Mesenchymal stem cell (in vitro differentiated cells and primary cell): ENCODE measurements around the gene MTX1.
A peak's percentile ranks its signal among the peaks of the same experiment; 100 is the strongest.

Experiments
- DNase-seq: peaks from one replicate; pipeline ENCODE4 v3.0.0-alpha.2; 2013
- H2AFZ ChIP-seq: one replicate; pipeline ENCODE4 v1.6.1; 2013; ENCODE audit warnings: low read depth, mild to moderate bottlenecking, control low read depth, inconsistent platforms, low read length, moderate library complexity
- H2AK5ac ChIP-seq: 2 replicates; pipeline ENCODE4 v1.6.1; 2013; ENCODE audit warnings: low read length, moderate library complexity, mild to moderate bottlenecking, inconsistent platforms; ENCODE audit not compliant: severe bottlenecking
- H2BK120ac ChIP-seq: one replicate; pipeline ENCODE4 v1.6.1; 2013; ENCODE audit warnings: low read depth, mild to moderate bottlenecking, inconsistent platforms, low read length, moderate library complexity
- H2BK12ac ChIP-seq, 2 experiments: one replicate each; pipeline ENCODE4 v1.6.1; 2013; ENCODE audit warnings: inconsistent platforms in 2 of 2, low read length in 2 of 2, mild to moderate bottlenecking in 2 of 2, moderate library complexity in 2 of 2, control low read depth in 1 of 2
- H2BK15ac ChIP-seq: one replicate; pipeline ENCODE4 v1.6.1; 2013; ENCODE audit warnings: mild to moderate bottlenecking, low read depth, inconsistent platforms; ENCODE audit not compliant: poor library complexity, severe bottlenecking
- H2BK5ac ChIP-seq: 2 replicates; pipeline ENCODE4 v1.6.1; 2013; ENCODE audit warnings: low read depth, mild to moderate bottlenecking, low read length, control low read depth, inconsistent platforms; ENCODE audit not compliant: poor library complexity, severe bottlenecking
- H3K14ac ChIP-seq, 2 experiments: one replicate each; pipeline ENCODE4 v1.6.1; 2013; ENCODE audit warnings: inconsistent platforms in 2 of 2, low read length in 2 of 2, control low read depth in 1 of 2, mild to moderate bottlenecking in 1 of 2, moderate library complexity in 1 of 2
- H3K18ac ChIP-seq, 2 experiments: one replicate each; pipeline ENCODE4 v1.6.1; 2013; ENCODE audit warnings: inconsistent platforms in 2 of 2, low read length in 2 of 2, control low read depth in 1 of 2, low read depth in 1 of 2, mild to moderate bottlenecking in 1 of 2
- H3K23ac ChIP-seq, 2 experiments: one replicate each; pipeline ENCODE4 v1.6.1; 2013; ENCODE audit warnings: inconsistent platforms in 2 of 2, low read length in 2 of 2, mild to moderate bottlenecking in 2 of 2, moderate library complexity in 2 of 2, control low read depth in 1 of 2
- H3K27ac ChIP-seq: 2 replicates; pipeline ENCODE4 v1.5.1; 2013; ENCODE audit warnings: mild to moderate bottlenecking, moderate library complexity, low read length, control low read depth, inconsistent platforms; ENCODE audit not compliant: poor library complexity, severe bottlenecking
- H3K27me3 ChIP-seq, 2 experiments: 2 replicates each; pipeline versions ENCODE4 v1.6.1 to v1.7.0; 2013; ENCODE audit warnings: low read length in 2 of 2, mild to moderate bottlenecking in 2 of 2, moderate library complexity in 2 of 2, control low read depth in 1 of 2, inconsistent platforms in 1 of 2; ENCODE audit not compliant: control insufficient read depth in 1 of 2, insufficient read depth in 1 of 2
- H3K36me3 ChIP-seq, 2 experiments: 2 replicates each; pipeline versions ENCODE4 v1.6.1 to v1.7.0; 2013; ENCODE audit warnings: low read length in 2 of 2, control low read depth in 1 of 2, inconsistent platforms in 1 of 2, low read depth in 1 of 2, mild to moderate bottlenecking in 1 of 2; ENCODE audit not compliant: insufficient read depth in 2 of 2, control insufficient read depth in 1 of 2
- H3K4ac ChIP-seq, 2 experiments: one replicate each; pipeline ENCODE4 v1.6.1; 2013; ENCODE audit warnings: inconsistent platforms in 2 of 2, low read length in 2 of 2, mild to moderate bottlenecking in 2 of 2, moderate library complexity in 2 of 2, control low read depth in 1 of 2, low read depth in 1 of 2
- H3K4me1 ChIP-seq: 2 replicates; pipeline ENCODE4 v1.6.1; 2013; ENCODE audit warnings: low read depth, low read length, control low read depth; ENCODE audit not compliant: control insufficient read depth, insufficient read depth
- H3K4me2 ChIP-seq: 2 replicates; pipeline ENCODE4 v1.6.1; 2013; ENCODE audit warnings: low read length, mild to moderate bottlenecking, inconsistent platforms; ENCODE audit not compliant: poor library complexity, severe bottlenecking
- H3K4me3 ChIP-seq, 2 experiments: 2 replicates each; pipeline versions ENCODE4 v1.5.1 to v1.7.0; 2013; ENCODE audit warnings: low read length in 2 of 2, mild to moderate bottlenecking in 2 of 2, control low read depth in 1 of 2, low read depth in 1 of 2; ENCODE audit not compliant: insufficient read depth in 1 of 2
- H3K79me1 ChIP-seq: replicated peaks from 2 replicates; pipeline ENCODE4 v1.6.1; 2013; ENCODE audit warnings: mild to moderate bottlenecking, control low read depth, low read length, inconsistent platforms; ENCODE audit not compliant: poor library complexity, severe bottlenecking
- H3K9ac ChIP-seq: 2 replicates; pipeline ENCODE4 v1.7.0; 2013; ENCODE audit warnings: mild to moderate bottlenecking, low read length, moderate library complexity
- H3K9me3 ChIP-seq: 2 replicates; pipeline ENCODE4 v1.7.0; 2013; ENCODE audit warnings: mild to moderate bottlenecking, low read length; ENCODE audit not compliant: control insufficient read depth
- H4K8ac ChIP-seq: one replicate; pipeline ENCODE4 v1.6.1; 2013; ENCODE audit warnings: inconsistent platforms, mild to moderate bottlenecking, low read length, moderate library complexity
- H4K91ac ChIP-seq: one replicate; pipeline ENCODE4 v1.6.1; 2013; ENCODE audit warnings: mild to moderate bottlenecking, low read length, inconsistent platforms
- WGBS: methylation state at CpG from one replicate; pipeline ENCODE4 v1.1.7; 2013; ENCODE audit warnings: mixed read lengths; 5-methylcytosine and 5-hydroxymethylcytosine counted together

Gene MTX1

DNA sequence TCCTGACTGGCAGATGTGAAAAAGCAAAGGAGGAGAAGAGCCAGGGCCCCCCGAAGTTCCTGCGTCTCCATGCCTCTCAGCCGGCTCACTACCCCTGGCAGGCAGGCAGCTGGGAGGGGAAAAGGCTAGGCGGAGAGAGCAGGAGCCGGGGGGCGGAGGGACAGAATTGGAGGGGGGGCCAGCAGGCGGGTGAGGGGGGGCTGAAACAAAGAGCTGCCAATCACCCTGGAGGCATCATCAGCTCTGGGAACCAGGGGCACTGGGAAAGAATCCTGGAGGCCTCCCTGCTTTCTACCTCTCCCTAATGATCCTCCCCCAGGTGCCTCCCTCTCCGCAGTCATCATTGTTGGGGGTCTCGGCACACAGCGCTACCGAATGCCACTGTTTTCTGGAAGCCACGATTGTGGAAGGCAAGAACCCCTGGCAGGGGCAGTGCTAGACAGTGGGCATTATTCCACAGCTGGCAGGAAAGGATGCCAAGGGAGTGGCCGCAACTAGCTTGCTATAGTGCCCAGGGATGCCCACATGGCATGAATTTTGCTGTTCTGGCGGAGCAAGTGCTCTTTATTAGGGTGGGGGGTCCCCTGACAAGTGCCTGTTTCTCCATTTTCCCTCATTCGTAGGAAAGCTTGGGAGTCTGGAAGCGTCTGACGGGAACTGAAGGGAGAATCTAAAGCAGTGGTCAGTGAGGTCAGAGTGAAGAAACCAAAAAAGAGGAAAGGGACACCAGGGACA, 522 bp upstream of the MTX1 start, which contains the start of gene THBS3:
Gene THBS3, minus strand, starts transcription at position 92 of the 735 bp plus-strand sequence. Its CDS starts 21 bp downstream, at position 71.
- Histone ChIP-seq H3K79me1 (peaks cover 17% of the 10 kb centered on the region), H3K14ac (peak within 1 kb of the TSS in 1 of 2 experiments; percentile 99)
- 29% methylated on average over 17 of the region's 17 CpGs for WGBS

DNA sequence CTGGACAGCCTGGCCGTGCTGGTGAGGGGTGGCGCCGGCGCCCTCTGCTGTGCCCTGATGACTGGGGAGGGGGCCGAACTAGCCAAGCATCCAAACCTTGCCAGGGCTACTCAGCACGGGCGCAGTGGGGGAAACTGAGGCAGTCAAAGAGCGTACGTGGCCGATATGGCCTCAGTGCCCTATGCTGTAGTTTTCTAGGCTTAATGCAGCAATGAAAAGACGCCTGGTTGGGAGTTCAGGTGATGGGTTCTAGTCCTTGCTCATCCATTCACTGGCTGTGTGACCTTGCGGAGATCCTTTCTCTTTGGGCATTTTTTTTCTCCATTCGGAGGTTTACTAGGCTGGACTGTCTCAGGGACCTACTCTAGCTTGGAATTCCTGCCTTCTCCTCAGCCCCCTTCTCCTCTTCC, 822 bp downstream of the MTX1 start:
- H3K23ac ChIP-seq = peak overlapping the region in 1 of 2 experiments; percentile 46
- H3K36me3 ChIP-seq = peaks cover 20 to 26% of the 10 kb centered on the region in 2 experiments
- H3K9ac ChIP-seq = peak overlapping the region; percentile 99
- DNase-seq = no peak
- H2BK120ac ChIP-seq = peak overlapping the region; percentile 21
- no peak overlapping the region for H3K27ac ChIP-seq
- no peak overlapping the region for H2BK5ac ChIP-seq
- H3K4me3 ChIP-seq = peak overlapping the region; percentile 86 to 98
- H3K9me3 ChIP-seq = no peaks in the 10 kb centered on the region
- peak overlapping the region in 1 of 2 experiments; percentile 94 for H3K14ac ChIP-seq
- peak overlapping the region; percentile 75 to 98 for H3K4ac ChIP-seq
- H2BK12ac ChIP-seq = peak overlapping the region in 1 of 2 experiments; percentile 6
- H3K79me1 ChIP-seq = peaks cover 17% of the 10 kb centered on the region
- no peaks in the 10 kb centered on the region for H3K27me3 ChIP-seq
- peak overlapping the region; percentile 62 for H2AK5ac ChIP-seq
- H4K8ac ChIP-seq = peak overlapping the region; percentile 92
- H2BK15ac ChIP-seq = no peak overlapping the region
- H3K4me2 ChIP-seq = peak overlapping the region; percentile 73
- WGBS = 3% methylated on average over 13 of the region's 13 CpGs
- peak overlapping the region; percentile 86 for H4K91ac ChIP-seq
- peaks cover 14% of the 10 kb centered on the region for H3K4me1 ChIP-seq
- peak overlapping the region; percentile 90 for H2AFZ ChIP-seq
- peak overlapping the region; percentile 60 to 86 for H3K18ac ChIP-seq

More for the DNA sequence above, 522 bp upstream of the MTX1 start, which contains the start of gene THBS3:
- DNase-seq = peak; percentile 46
- H3K27me3 ChIP-seq = no peaks in the 10 kb centered on the region
- H2BK15ac ChIP-seq = peak within 1 kb of the TSS; percentile 99
- H3K9me3 ChIP-seq = no peaks in the 10 kb centered on the region
- peak within 1 kb of the TSS; percentile 98 for H4K91ac ChIP-seq
- H2AK5ac ChIP-seq = peak within 1 kb of the TSS; percentile 69
- peaks cover 14% of the 10 kb centered on the region for H3K4me1 ChIP-seq
- H2BK5ac ChIP-seq = peak within 1 kb of the TSS; percentile 83
- H2BK12ac ChIP-seq = peak within 1 kb of the TSS; percentile 93 to 98
- peak within 1 kb of the TSS; percentile 93 to 97 for H3K4ac ChIP-seq
- H3K27ac ChIP-seq = peak within 1 kb of the TSS; percentile 72
- H2AFZ ChIP-seq = peak within 1 kb of the TSS; percentile 53
- peak within 1 kb of the TSS; percentile 95 for H4K8ac ChIP-seq
- H3K4me3 ChIP-seq = peak within 1 kb of the TSS; percentile 86 to 98
- H3K18ac ChIP-seq = peak within 1 kb of the TSS; percentile 88 to 99
- peak within 1 kb of the TSS; percentile 99 for H3K9ac ChIP-seq
- peak within 1 kb of the TSS; percentile 86 for H2BK120ac ChIP-seq
- peaks cover 24 to 29% of the 10 kb centered on the region in 2 experiments for H3K36me3 ChIP-seq
- peak within 1 kb of the TSS in 1 of 2 experiments; percentile 65 for H3K23ac ChIP-seq
- peak within 1 kb of the TSS; percentile 95 for H3K4me2 ChIP-seq

- H4K8ac ChIP-seq = peak overlapping the region; percentile 24
- H4K91ac ChIP-seq = no peak overlapping the region
- H3K9me3 ChIP-seq = no peaks in the 10 kb centered on the region
- no peak overlapping the region for H2BK5ac ChIP-seq
- peaks cover 14% of the 10 kb centered on the region for H3K4me1 ChIP-seq
- no peak for DNase-seq
- H3K14ac ChIP-seq = no peak overlapping the region
- peaks cover 15% of the 10 kb centered on the region for H3K79me1 ChIP-seq
- H2BK12ac ChIP-seq = no peak overlapping the region
- H3K4ac ChIP-seq = no peak overlapping the region
- H2BK15ac ChIP-seq = no peak overlapping the region
- H3K4me3 ChIP-seq = no peak overlapping the region
- H3K27me3 ChIP-seq = no peaks in the 10 kb centered on the region
- H3K18ac ChIP-seq = no peak overlapping the region
- peaks cover 19 to 30% of the 10 kb centered on the region in 2 experiments for H3K36me3 ChIP-seq
- H3K23ac ChIP-seq = no peak overlapping the region
- H2AK5ac ChIP-seq = no peak overlapping the region
- H2AFZ ChIP-seq = no peak overlapping the region
- WGBS = 90% methylated on average over 3 of the region's 4 CpGs
- no peak overlapping the region for H3K27ac ChIP-seq
- H2BK120ac ChIP-seq = no peak overlapping the region
- no peak overlapping the region for H3K4me2 ChIP-seq
- peak overlapping the region; percentile 99 for H3K9ac ChIP-seq
These were observed 2.0 kb downstream of the MTX1 start for GRCh38 chr1:155210314-155211104.
